ENCODE results near the gene DLG2.

DLG2 gene

DNA sequence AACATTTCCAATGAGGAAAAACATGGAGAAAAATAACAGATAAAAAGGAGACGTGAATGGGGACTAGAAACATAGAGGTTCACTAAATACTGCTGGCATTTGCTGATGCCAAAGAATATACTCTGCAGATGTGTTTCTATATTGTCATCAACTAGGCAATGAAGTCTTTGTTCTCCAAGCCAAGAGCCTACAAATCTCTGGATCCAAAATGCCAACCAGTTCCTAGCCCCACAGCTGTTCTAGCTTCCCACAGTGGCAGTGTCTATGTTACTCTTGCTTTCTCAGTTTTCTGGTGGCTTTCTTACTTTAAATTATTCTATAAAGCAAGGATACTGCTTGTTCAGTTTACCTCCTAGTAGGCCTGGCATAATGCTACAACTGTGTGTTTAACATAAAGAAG is 1363.1 kb downstream of the DLG2 start:
- DNase-seq (ENCODE audit: low read depth in 2 of 2) = no peak

- DNase-seq (ENCODE audit: low read depth in 2 of 2) = no peak
These were observed 1365.4 kb downstream of the DLG2 start for GRCh38 chr11:84261707-84262106.

DNA sequence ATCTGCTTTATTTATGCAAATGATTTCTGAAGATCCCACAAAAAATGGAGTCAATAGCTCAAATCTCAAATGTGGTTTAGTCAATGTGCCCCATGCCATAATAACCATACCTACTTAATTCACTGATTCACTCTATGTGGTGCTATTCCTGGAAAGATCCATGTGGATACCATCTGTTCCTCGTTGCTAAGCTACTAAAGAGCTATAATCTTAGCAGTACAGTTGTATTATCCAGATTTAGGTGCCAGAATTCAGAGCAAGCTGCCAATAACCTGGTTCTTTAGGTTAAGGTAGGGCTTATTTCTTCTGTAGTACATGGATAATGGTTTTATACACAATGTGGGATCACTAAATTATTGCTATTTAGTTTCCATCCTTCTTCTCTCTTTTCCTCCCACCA is 1366.3 kb downstream of the DLG2 start:
- no peak for DNase-seq (ENCODE audit: low read depth in 2 of 2)

- DNase-seq (ENCODE audit: low read depth in 2 of 2) = no peak
These were observed 1370.5 kb downstream of the DLG2 start for GRCh38 chr11:84256618-84257017.

DNA sequence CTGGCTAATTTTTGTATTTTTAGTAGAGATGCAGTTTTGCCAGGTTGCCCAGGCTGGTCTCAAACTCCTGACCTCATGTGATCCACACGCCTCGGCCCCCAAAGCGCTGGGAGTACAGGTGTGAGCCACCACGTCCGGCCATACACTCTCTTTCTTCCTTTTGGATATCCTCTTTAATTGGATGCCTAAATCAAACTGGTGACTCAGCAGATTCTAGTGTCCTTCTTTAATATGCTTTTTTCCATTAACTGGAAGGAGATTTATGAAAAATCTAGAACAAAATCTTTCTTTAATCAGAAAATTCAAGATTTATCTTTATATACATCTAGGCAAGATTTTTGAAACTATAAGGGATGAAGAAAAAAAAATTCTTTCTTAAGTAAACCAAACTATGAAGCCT is 1371.7 kb downstream of the DLG2 start:
- no peak for DNase-seq (ENCODE audit: low read depth in 2 of 2)

DNA sequence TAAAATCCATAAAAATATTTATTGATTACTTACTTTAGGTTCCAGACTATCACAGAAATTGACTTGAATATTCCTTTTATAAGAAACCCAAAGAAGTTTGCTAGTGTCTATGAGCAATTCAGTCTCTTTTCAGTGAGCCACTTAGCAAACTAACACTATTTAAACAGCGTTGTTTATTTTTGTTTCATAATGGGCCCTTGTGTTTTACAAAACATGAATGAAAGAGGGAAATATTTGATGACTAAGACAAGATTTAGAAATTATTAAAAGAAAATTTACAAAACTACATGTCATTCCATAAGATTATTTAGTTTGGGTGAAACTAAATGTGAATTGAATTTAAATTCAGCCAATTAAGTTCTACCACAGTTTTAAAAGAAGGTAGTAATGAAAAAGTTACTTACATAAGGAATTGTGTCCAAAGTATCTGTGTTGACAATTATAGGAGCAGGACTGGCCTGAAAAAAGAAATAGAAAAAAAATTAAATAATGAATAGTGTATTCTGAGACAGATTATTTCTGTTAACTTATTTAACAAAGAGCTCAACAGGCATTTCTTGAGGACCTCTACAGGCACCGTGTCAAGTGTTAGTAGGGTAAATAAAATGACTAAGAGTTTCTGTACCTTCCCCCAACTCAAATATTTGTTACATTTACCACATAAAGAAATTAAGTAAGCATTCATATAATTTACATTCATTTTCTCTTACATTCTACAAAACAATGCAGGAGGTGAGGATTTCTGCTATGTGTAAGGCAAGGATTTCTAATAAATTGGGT is 1376.1 kb downstream of the DLG2 start:
- no peak for DNase-seq (ENCODE audit: low read depth in 2 of 2)

- DNase-seq (ENCODE audit: low read depth in 2 of 2) = no peak
These were observed 1377.6 kb downstream of the DLG2 start for GRCh38 chr11:84249344-84250135.

- DNase-seq (ENCODE audit: low read depth in 2 of 2) = no peak
These were observed 1379.2 kb downstream of the DLG2 start for GRCh38 chr11:84247926-84248325.

DNA sequence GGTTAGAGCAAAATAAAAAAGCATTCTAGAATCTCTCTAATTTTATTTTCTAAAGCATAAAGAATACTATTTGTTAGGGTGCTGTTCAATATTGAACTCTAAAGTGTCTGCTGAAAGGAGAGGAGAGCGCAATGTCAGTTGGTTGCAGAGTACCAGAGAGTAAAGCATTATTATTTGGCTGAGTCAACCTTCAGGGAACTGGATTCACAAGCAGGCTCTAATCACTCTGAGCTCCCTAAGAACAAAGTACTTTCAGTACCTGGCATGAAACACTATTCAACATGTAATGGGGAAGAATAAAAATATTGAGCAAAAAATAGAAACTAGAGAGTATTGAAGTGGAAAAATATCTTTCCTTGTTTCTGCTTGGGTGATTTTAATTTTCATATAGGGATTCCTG is 1380.0 kb downstream of the DLG2 start:
- DNase-seq (ENCODE audit: low read depth in 2 of 2) = no peak

DNA sequence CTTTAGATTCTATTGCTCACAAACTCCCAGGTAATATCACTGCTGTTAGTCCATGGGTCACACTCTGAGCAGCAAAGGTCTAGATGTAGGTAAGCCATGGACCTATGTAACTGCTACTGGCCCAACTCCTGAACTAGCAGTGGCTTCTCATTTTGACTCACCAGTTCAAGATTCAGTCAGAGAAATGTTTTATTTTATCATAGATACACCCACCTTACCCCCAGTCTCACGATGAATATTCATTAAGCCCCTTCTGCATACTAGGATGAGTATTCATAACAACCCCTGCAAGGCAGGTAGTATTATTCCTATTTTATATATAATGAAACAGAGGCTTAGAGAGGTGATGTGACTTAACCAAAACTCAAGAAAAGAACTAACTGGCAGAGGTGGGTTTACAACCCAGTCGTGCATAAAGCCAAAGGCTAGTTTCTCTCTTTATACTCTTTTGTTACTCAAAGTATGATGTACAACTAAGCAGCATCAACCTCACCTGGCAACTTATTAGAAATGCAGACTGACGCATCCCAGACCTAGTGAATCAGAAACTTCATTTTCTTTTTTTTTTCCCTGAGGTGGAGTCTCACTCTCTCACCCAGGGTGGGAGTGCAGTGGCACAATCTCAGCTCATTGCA is 1383.4 kb downstream of the DLG2 start:
- DNase-seq (ENCODE audit: low read depth in 2 of 2) = no peak

GRCh38 chr11:84241343-84242131 is 1385.6 kb downstream of the DLG2 start:
- no peak for DNase-seq (ENCODE audit: low read depth in 2 of 2)

GRCh38 chr11:84240847-84241246 is 1386.3 kb downstream of the DLG2 start:
- no peak for DNase-seq (ENCODE audit: low read depth in 2 of 2)

DNA sequence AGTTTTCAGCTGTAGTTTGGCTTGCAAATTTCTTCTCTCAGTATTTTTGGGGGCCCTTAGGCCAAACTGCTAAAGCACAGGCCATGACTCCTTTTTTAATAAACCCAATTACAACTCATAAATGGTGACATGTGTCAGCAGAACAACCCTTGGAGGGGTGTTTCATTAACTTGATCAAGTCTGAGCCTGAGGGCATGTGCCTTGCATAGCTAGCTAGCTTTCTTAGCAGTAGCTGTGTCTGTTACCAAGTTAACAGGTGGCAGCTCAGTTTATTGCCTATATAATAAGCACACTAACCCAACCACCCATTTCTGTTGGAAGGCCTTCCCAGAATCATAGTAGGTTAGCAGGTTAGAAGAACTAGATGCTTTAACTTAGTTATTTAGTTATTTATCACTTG is 1390.7 kb downstream of the DLG2 start:
- no peak for DNase-seq (ENCODE audit: low read depth in 2 of 2)

- no peak for DNase-seq (ENCODE audit: low read depth in 2 of 2)
These were observed 1392.5 kb downstream of the DLG2 start for GRCh38 chr11:84234462-84235202.

GRCh38 chr11:84234011-84234410 is 1393.1 kb downstream of the DLG2 start:
- no peak for DNase-seq (ENCODE audit: low read depth in 2 of 2)

DNA sequence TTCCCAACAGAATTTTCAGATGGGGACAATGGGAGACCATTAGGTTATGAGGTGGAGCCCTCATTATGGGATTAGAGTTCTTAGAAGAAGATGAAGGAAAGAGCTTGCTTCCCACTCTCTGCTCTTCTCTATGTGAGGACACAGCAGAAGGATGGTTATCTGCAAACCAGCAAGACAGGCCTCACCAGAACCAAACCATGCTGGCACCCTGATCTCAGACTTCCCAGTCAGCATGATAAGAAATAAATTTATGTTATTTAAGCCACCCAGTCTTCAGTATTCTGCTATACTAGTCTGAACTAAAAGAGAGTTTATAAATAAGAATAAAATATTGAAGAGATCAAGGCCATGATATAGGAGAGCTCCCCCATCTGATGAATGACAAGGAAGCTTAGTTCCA is 1394.6 kb downstream of the DLG2 start:
- no peak for DNase-seq (ENCODE audit: low read depth in 2 of 2)

DNA sequence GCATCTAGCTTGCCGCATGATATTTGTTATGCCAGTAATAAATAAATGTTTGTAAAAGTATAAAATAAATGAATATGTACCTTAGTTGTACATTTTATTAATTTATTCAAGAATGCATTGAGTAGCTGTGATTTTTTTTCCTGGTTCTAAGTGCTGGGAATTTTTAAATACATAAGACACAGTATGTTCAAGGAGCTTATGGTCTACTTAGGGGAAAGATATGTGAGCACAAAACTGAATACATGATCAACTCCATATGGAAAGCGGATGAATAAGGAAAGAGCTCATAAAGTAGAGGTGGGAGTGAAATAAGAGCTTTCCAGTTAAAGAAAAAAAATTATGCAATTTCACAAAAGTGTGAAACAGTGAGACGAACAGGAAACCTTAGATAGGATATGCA is 1396.7 kb downstream of the DLG2 start:
- no peak for DNase-seq (ENCODE audit: low read depth in 2 of 2)

DNA sequence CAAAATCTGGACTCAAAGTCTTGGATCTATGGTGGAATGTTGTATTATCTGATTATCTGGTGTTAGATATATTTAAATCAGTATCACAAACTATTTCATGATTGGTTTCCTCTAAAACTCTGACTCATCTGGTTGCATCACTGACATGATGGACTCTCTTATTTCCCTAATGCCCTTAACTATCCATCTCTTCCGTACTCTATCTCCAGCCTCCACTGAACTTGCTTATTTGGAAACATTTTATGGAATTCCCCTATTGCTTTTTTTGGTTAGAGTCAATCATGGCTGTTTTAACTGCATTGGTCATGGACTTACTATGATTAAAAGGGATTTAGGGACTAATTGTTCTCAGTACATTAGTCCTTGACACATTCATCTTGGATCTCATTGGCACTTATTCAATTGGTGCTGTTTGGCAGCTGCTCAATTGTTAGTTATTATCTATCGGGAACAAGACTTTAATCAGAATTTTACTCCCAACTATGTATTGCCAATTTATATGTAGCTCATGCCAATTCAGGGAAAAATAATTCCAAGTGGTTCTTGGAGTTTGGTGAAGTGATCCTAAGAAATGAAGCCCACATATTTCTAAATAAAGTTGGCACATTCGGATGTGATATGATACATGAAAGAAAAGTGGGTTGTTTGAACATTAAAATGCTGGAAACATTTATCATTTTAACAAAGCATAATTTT is 1399.0 kb downstream of the DLG2 start:
- no peak for DNase-seq (ENCODE audit: low read depth in 2 of 2)

GRCh38 chr11:84224042-84224441 is 1403.1 kb downstream of the DLG2 start:
- no peak for DNase-seq (ENCODE audit: low read depth in 2 of 2)

- DNase-seq (ENCODE audit: low read depth in 2 of 2) = no peak
These were observed 1408.8 kb downstream of the DLG2 start for GRCh38 chr11:84218318-84218717.

- DNase-seq (ENCODE audit: low read depth in 2 of 2) = no peak
These were observed 1411.5 kb downstream of the DLG2 start for GRCh38 chr11:84215672-84216071.
